Activated CD4-positive, alpha-beta T cell treated with anti-CD3 and anti-CD28 coated beads for 24 hours (primary cell): ENCODE data around the gene RSAD2.

ENCODE experiments used
- DNase-seq, 2 donors: peaks; one replicate each; pipeline ENCODE4 v3.0.0-alpha.2; 2020; ENCODE audit warnings: low read depth in 2 of 2

Gene RSAD2

GRCh38 chr2:6945087-6945813 lies 67.7 kb downstream of the RSAD2 start:
- DNase-seq = no peak

GRCh38 chr2:6945821-6946220 lies 68.2 kb downstream of the RSAD2 start:
- DNase-seq = no peak

- DNase-seq = no peak
These were observed 69.1 kb downstream of the RSAD2 start for GRCh38 chr2:6946722-6947121.
